ENCODE measurements around the gene DNAH6.

Gene DNAH6

DNA sequence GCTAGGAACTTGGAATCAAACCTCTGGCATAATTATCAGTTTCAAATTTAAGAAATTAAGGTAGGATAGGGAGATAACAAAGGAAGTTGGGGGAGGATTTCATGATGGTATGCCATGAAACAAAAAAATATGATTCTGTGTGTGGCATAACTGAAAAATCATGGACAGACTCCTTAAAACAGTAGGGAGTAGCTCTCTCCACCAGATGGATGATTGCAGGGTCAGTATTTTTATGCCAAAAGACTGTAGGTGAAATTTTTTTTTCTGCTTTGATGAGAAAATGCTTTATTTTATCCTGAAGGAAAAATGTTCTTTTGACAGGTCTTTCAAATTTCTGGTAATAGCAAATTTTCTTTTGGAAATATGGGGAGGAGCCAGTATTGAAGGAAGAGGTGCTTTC, 270.3 kb downstream of the DNAH6 start:
- TF ChIP-seq ARNTL (CRISPR knock-in tag; IDR thresholded peaks at IDR 0.05; ENCODE audit: borderline replicate concordance, low read depth) = no peak
- TF ChIP-seq ZNF8 (CRISPR knock-in tag; IDR thresholded peaks at IDR 0.05) = no peak
- TF ChIP-seq TOX (CRISPR knock-in tag; IDR thresholded peaks at IDR 0.05; ENCODE audit: borderline replicate concordance) = no peak
- TF ChIP-seq, protein P1, sequence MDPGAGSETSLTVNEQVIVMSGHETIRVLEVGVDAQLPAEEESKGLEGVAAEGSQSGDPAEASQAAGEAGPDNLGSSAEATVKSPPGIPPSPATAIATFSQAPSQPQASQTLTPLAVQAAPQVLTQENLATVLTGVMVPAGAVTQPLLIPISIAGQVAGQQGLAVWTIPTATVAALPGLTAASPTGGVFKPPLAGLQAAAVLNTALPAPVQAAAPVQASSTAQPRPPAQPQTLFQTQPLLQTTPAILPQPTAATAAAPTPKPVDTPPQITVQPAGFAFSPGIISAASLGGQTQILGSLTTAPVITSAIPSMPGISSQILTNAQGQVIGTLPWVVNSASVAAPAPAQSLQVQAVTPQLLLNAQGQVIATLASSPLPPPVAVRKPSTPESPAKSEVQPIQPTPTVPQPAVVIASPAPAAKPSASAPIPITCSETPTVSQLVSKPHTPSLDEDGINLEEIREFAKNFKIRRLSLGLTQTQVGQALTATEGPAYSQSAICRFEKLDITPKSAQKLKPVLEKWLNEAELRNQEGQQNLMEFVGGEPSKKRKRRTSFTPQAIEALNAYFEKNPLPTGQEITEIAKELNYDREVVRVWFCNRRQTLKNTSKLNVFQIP (CRISPR knock-in tag; IDR thresholded peaks at IDR 0.05; ENCODE audit: borderline replicate concordance, low read depth) = no peak
- no peak for TF ChIP-seq ZFP3 (CRISPR knock-in tag; IDR thresholded peaks at IDR 0.05)
- TF ChIP-seq SNAI2 (CRISPR knock-in tag; IDR thresholded peaks at IDR 0.05) = no peak
- TF ChIP-seq, protein P2, sequence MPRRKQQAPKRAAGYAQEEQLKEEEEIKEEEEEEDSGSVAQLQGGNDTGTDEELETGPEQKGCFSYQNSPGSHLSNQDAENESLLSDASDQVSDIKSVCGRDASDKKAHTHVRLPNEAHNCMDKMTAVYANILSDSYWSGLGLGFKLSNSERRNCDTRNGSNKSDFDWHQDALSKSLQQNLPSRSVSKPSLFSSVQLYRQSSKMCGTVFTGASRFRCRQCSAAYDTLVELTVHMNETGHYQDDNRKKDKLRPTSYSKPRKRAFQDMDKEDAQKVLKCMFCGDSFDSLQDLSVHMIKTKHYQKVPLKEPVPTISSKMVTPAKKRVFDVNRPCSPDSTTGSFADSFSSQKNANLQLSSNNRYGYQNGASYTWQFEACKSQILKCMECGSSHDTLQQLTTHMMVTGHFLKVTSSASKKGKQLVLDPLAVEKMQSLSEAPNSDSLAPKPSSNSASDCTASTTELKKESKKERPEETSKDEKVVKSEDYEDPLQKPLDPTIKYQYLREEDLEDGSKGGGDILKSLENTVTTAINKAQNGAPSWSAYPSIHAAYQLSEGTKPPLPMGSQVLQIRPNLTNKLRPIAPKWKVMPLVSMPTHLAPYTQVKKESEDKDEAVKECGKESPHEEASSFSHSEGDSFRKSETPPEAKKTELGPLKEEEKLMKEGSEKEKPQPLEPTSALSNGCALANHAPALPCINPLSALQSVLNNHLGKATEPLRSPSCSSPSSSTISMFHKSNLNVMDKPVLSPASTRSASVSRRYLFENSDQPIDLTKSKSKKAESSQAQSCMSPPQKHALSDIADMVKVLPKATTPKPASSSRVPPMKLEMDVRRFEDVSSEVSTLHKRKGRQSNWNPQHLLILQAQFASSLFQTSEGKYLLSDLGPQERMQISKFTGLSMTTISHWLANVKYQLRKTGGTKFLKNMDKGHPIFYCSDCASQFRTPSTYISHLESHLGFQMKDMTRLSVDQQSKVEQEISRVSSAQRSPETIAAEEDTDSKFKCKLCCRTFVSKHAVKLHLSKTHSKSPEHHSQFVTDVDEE (CRISPR knock-in tag; IDR thresholded peaks at IDR 0.05) = no peak
- no peak for TF ChIP-seq ZC3H10 (CRISPR knock-in tag; IDR thresholded peaks at IDR 0.05)
- TF ChIP-seq, protein P3, sequence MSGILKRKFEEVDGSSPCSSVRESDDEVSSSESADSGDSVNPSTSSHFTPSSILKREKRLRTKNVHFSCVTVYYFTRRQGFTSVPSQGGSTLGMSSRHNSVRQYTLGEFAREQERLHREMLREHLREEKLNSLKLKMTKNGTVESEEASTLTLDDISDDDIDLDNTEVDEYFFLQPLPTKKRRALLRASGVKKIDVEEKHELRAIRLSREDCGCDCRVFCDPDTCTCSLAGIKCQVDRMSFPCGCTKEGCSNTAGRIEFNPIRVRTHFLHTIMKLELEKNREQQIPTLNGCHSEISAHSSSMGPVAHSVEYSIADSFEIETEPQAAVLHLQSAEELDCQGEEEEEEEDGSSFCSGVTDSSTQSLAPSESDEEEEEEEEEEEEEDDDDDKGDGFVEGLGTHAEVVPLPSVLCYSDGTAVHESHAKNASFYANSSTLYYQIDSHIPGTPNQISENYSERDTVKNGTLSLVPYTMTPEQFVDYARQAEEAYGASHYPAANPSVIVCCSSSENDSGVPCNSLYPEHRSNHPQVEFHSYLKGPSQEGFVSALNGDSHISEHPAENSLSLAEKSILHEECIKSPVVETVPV (CRISPR knock-in tag; IDR thresholded peaks at IDR 0.05) = no peak
- TF ChIP-seq PPARA (CRISPR knock-in tag; IDR thresholded peaks at IDR 0.05; ENCODE audit: borderline replicate concordance) = no peak
- no peak for TF ChIP-seq RARB (CRISPR knock-in tag; IDR thresholded peaks at IDR 0.05)
- no peak for TF ChIP-seq BACH2 (CRISPR knock-in tag; IDR thresholded peaks at IDR 0.05; ENCODE audit: borderline replicate concordance)
- TF ChIP-seq, protein P4, sequence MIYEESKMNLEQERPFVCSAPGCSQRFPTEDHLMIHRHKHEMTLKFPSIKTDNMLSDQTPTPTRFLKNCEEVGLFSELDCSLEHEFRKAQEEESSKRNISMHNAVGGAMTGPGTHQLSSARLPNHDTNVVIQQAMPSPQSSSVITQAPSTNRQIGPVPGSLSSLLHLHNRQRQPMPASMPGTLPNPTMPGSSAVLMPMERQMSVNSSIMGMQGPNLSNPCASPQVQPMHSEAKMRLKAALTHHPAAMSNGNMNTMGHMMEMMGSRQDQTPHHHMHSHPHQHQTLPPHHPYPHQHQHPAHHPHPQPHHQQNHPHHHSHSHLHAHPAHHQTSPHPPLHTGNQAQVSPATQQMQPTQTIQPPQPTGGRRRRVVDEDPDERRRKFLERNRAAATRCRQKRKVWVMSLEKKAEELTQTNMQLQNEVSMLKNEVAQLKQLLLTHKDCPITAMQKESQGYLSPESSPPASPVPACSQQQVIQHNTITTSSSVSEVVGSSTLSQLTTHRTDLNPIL (CRISPR knock-in tag; IDR thresholded peaks at IDR 0.05; ENCODE audit: low read depth) = no peak
- TF ChIP-seq TCF4 (CRISPR knock-in tag; IDR thresholded peaks at IDR 0.05; ENCODE audit: borderline replicate concordance) = no peak
- no peak for TF ChIP-seq CSDC2 (CRISPR knock-in tag; IDR thresholded peaks at IDR 0.05)
- no peak for TF ChIP-seq GLIS3 (CRISPR knock-in tag; IDR thresholded peaks at IDR 0.05)
- ATAC-seq = no peak

DNA sequence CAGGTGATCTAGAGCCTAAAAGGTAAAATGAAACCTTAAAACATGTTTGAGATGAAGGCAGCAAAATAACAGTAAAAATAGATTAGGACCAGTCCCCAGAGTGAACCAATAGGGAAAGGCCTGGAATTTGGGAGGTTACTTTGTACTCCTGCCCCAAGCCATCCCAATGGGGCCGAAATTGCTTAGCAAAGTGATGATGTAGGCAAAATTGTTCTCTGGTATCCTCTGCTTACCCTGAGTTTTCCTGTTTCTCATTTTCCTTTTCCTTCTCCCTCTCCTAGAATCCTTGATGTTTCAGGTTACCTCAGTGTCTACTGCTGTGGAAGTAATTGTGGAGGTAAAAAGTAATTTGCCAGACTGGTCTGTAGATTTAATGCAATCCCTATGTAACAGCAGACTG, 271.7 kb downstream of the DNAH6 start:
- no peak for ATAC-seq
- TF ChIP-seq TCF4 (CRISPR knock-in tag; IDR thresholded peaks at IDR 0.05; ENCODE audit: borderline replicate concordance) (no peak), TOX (CRISPR knock-in tag; IDR thresholded peaks at IDR 0.05; ENCODE audit: borderline replicate concordance) (no peak), ARNTL (CRISPR knock-in tag; IDR thresholded peaks at IDR 0.05; ENCODE audit: borderline replicate concordance, low read depth) (no peak), ZFP3 (CRISPR knock-in tag; IDR thresholded peaks at IDR 0.05) (no peak), ZFP30 (CRISPR knock-in tag; IDR thresholded peaks at IDR 0.05) (no peak), ESRRG (CRISPR knock-in tag; IDR thresholded peaks at IDR 0.05) (no peak), ZC3H10 (CRISPR knock-in tag; IDR thresholded peaks at IDR 0.05) (no peak), CSDC2 (CRISPR knock-in tag; IDR thresholded peaks at IDR 0.05) (no peak), OSR1 (CRISPR knock-in tag; IDR thresholded peaks at IDR 0.05) (no peak), ZNF565 (CRISPR knock-in tag; conservative IDR thresholded peaks at IDR 0.05; ENCODE audit: low read depth) (no peak), RARB (CRISPR knock-in tag; IDR thresholded peaks at IDR 0.05) (no peak), SNAI2 (CRISPR knock-in tag; IDR thresholded peaks at IDR 0.05) (no peak), BACH2 (CRISPR knock-in tag; IDR thresholded peaks at IDR 0.05; ENCODE audit: borderline replicate concordance) (no peak), ZNF8 (CRISPR knock-in tag; IDR thresholded peaks at IDR 0.05) (no peak)
- TF ChIP-seq, protein P1 (CRISPR knock-in tag; IDR thresholded peaks at IDR 0.05; ENCODE audit: borderline replicate concordance, low read depth) = no peak
- TF ChIP-seq, protein P2 (CRISPR knock-in tag; IDR thresholded peaks at IDR 0.05) = no peak
- TF ChIP-seq, protein P4 (CRISPR knock-in tag; IDR thresholded peaks at IDR 0.05; ENCODE audit: low read depth) = no peak
- TF ChIP-seq, protein P5, sequence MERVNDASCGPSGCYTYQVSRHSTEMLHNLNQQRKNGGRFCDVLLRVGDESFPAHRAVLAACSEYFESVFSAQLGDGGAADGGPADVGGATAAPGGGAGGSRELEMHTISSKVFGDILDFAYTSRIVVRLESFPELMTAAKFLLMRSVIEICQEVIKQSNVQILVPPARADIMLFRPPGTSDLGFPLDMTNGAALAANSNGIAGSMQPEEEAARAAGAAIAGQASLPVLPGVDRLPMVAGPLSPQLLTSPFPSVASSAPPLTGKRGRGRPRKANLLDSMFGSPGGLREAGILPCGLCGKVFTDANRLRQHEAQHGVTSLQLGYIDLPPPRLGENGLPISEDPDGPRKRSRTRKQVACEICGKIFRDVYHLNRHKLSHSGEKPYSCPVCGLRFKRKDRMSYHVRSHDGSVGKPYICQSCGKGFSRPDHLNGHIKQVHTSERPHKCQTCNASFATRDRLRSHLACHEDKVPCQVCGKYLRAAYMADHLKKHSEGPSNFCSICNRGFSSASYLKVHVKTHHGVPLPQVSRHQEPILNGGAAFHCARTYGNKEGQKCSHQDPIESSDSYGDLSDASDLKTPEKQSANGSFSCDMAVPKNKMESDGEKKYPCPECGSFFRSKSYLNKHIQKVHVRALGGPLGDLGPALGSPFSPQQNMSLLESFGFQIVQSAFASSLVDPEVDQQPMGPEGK (CRISPR knock-in tag; IDR thresholded peaks at IDR 0.05; ENCODE audit: borderline replicate concordance) = no peak
- TF ChIP-seq, protein P3 (CRISPR knock-in tag; IDR thresholded peaks at IDR 0.05) = no peak

Data from SK-N-SH treated with all-trans-retinoic acid at 6 μM for 48 hours (cell line).